RWPE1 (cell line): ENCODE data around the gene KDM4B.

ENCODE experiments used
- CTCF ChIA-PET: fragments of 350-600 bp; sonication (Branson Sonifier 250); formaldehyde crosslinking; extraction: SDS; loops from one replicate; lab custom pipeline; 2021; lab: Yijun Ruan, JAX
- POLR2A ChIA-PET: fragments of 400-600 bp; formaldehyde crosslinking; extraction: SDS; loops from one replicate; lab custom pipeline; 2020; ENCODE audit warnings: antibody characterized with exemption; ENCODE audit not compliant: low non-redundant PET; lab: Yijun Ruan, JAX
- DNase-seq: peaks from one replicate; pipeline ENCODE4 v3.0.0; 2012; ENCODE audit warnings: low spot score
- H3K27ac ChIP-seq: fragments of 450-650 bp; 2 replicates; pipeline ENCODE4 v1.5.1; 2017
- CTCF ChIP-seq: fragments of 450-650 bp; conservative IDR thresholded peaks from 2 replicates; pipeline ENCODE4 v1.5.1; 2017; ENCODE audit warnings: low read depth, mild to moderate bottlenecking

KDM4B gene

GRCh38 chr19:5071579-5071978 lies 102.7 kb downstream of the KDM4B start:
- CTCF ChIA-PET, result interaction anchor here (1.0 kb wide), 1 partner anchor 32 kb away, joined by 3 read pairs; no protein-coding TSS in a partner anchor
- no peak overlapping the region for H3K27ac ChIP-seq
- DNase-seq, result no peak
- POLR2A ChIA-PET, result no interaction called here
- TF ChIP-seq CTCF, result no peak

GRCh38 chr19:5072115-5072514 lies 103.2 kb downstream of the KDM4B start:
- DNase-seq, result no peak
- CTCF ChIA-PET, result interaction anchor here (0.9 to 1.0 kb wide), 2 partner anchors 33 to 34 kb away, joined by 3 to 4 read pairs; no protein-coding TSS in a partner anchor
- H3K27ac ChIP-seq, result no peak overlapping the region
- no peak for TF ChIP-seq CTCF
- POLR2A ChIA-PET, result no interaction called here

DNA sequence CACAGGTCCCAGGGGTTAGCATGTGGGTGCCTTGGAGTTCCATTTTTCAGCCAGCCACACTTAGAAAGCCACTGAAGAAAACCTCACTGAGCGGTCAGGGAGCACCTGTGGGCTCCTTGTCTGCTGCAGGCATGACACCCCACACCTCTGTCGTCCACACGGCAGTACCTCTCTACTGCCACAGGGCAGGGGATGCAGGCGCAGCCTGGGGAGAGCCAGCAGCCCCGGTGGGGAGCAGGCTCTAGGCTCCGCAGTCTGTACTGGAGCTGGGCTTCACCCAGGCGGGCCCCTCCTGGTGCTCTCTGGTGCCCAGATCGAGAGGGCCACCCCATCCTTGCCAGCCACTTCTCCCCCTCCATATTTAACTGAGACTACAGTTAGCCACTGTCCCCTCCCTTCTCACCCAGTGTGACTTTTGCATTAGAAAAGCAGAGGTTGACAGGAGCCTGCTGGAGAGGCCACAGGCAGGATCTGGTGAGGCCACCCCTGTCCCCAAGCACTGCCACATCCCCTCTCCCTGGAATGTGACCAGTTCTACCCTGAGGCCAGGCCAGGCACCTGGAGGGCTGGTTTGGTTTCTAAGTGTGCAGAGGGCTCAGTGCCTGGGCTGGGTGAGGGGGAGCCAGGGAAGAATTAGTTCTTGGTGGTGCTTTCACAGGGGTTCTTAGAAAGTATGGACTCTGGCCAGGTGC lies 104.4 kb downstream of the KDM4B start:
- POLR2A ChIA-PET, result no interaction called here
- no peak overlapping the region for H3K27ac ChIP-seq
- CTCF ChIA-PET, result interaction anchor here (0.6 kb wide), 2 partner anchors 39 to 130 kb away, joined by 3 read pairs; no protein-coding TSS in a partner anchor

GRCh38 chr19:5074407-5074806 lies 105.5 kb downstream of the KDM4B start:
- DNase-seq, result no peak
- ChIA-PET CTCF (interaction anchor here (0.6 kb wide), 2 partner anchors 38 to 129 kb away, joined by 3 read pairs; no protein-coding TSS in a partner anchor), POLR2A (no interaction called here)
- H3K27ac ChIP-seq, result no peak overlapping the region
- no peak for TF ChIP-seq CTCF

More for the DNA sequence above, 104.4 kb downstream of the KDM4B start:
- no peak for DNase-seq
- TF ChIP-seq CTCF, result no peak

GRCh38 chr19:5074830-5075394 lies 106.0 kb downstream of the KDM4B start:
- H3K27ac ChIP-seq, result no peak overlapping the region
- POLR2A ChIA-PET, result no interaction called here
- no peak for DNase-seq
- CTCF ChIA-PET, result no interaction called here
- no peak for TF ChIP-seq CTCF

GRCh38 chr19:5075597-5075996 lies 106.7 kb downstream of the KDM4B start:
- TF ChIP-seq CTCF, result no peak
- no peak for DNase-seq
- CTCF ChIA-PET, result no interaction called here
- POLR2A ChIA-PET, result no interaction called here
- H3K27ac ChIP-seq, result no peak overlapping the region
